TTC549 (cell line): Measurements from ENCODE around the gene VOPP1.
"Not testable (repeated sequence)": the region's sequence is repeated elsewhere in the genome, so short reads cannot be mapped to it uniquely, and the experiment has no call there.

Experiments
- FAIRE-seq: peaks from 2 replicates; lab custom pipeline; 2012; peaks lifted over from hg19 to GRCh38; lab: Jason Lieb, UNC

VOPP1 gene

GRCh38 chr7:55572378-55573233 is at the start of gene VOPP1:
Gene VOPP1, minus strand, starts transcription at chr7:55572502. Its CDS starts 178 bp downstream, at chr7:55572324.
- no peak for FAIRE-seq

GRCh38 chr7:55618913-55619312 is 46.6 kb upstream of the VOPP1 start:
- no peak for FAIRE-seq

- FAIRE-seq, result peak; percentile 64
These were observed 42.2 kb upstream of the VOPP1 start for GRCh38 chr7:55614365-55615064.

GRCh38 chr7:55609726-55610125 is 37.4 kb upstream of the VOPP1 start:
- not testable (repeated sequence) for FAIRE-seq

GRCh38 chr7:55605661-55606060 is 33.4 kb upstream of the VOPP1 start:
- FAIRE-seq, result peak; percentile 89

GRCh38 chr7:55597944-55598499 is 25.7 kb upstream of the VOPP1 start:
- FAIRE-seq, result not testable (repeated sequence)

GRCh38 chr7:55597214-55597739 is 25.0 kb upstream of the VOPP1 start:
- not testable (repeated sequence) for FAIRE-seq

- FAIRE-seq, result no peak
These were observed 23.2 kb upstream of the VOPP1 start for GRCh38 chr7:55595511-55595910.

- no peak for FAIRE-seq
These were observed 22.6 kb upstream of the VOPP1 start for GRCh38 chr7:55594870-55595269.

GRCh38 chr7:55594414-55594813 is 22.1 kb upstream of the VOPP1 start:
- no peak for FAIRE-seq

GRCh38 chr7:55593515-55594318 is 21.4 kb upstream of the VOPP1 start:
- no peak for FAIRE-seq

GRCh38 chr7:55593172-55593514 is 20.8 kb upstream of the VOPP1 start:
- FAIRE-seq, result no peak

- FAIRE-seq, result no peak
These were observed 20.2 kb upstream of the VOPP1 start for GRCh38 chr7:55592492-55592891.

GRCh38 chr7:55591282-55591931 is 19.1 kb upstream of the VOPP1 start:
- no peak for FAIRE-seq

GRCh38 chr7:55590517-55591281 is 18.4 kb upstream of the VOPP1 start:
- no peak for FAIRE-seq

GRCh38 chr7:55589905-55590304 is 17.6 kb upstream of the VOPP1 start:
- FAIRE-seq, result no peak

GRCh38 chr7:55588976-55589604 is 16.8 kb upstream of the VOPP1 start:
- FAIRE-seq, result no peak

- FAIRE-seq, result no peak
These were observed 16.0 kb upstream of the VOPP1 start for GRCh38 chr7:55588379-55588699.

- FAIRE-seq, result no peak
These were observed 15.5 kb upstream of the VOPP1 start for GRCh38 chr7:55587687-55588378.

- FAIRE-seq, result not testable (repeated sequence)
These were observed 10.4 kb upstream of the VOPP1 start for GRCh38 chr7:55582656-55583055.
